ENCODE data around the gene EVX2.

The EVX2 gene

GRCh38 chr2:176085120-176085788, 1.5 kb upstream of the EVX2 start:
- Histone ChIP-seq H4K5ac (ENCODE audit: low read length) (no peak overlapping the region), H3K9ac (ENCODE audit: low read length) (peak overlapping the region; percentile 22), H3K18ac (ENCODE audit: low read length) (no peak overlapping the region), H3K27me3 (ENCODE audit: insufficient read depth, low read length, poor library complexity) (peaks cover 91% of the 10 kb centered on the region), H3K27ac (ENCODE audit: low read depth, low read length) (no peak overlapping the region), H3K79me1 (ENCODE audit: low read length) (no peaks in the 10 kb centered on the region), H3K36me3 (ENCODE audit: control insufficient read depth, insufficient read depth, low read length) (no peaks in the 10 kb centered on the region), H2AK5ac (ENCODE audit: low read length) (no peak overlapping the region), H3K4me1 (ENCODE audit: control insufficient read depth, low read depth, low read length) (peaks cover 3% of the 10 kb centered on the region), H3K79me2 (ENCODE audit: control insufficient read depth, insufficient read depth, low read length) (no peaks in the 10 kb centered on the region), H2BK120ac (ENCODE audit: low read depth, low read length) (no peak overlapping the region), H2BK5ac (ENCODE audit: low read length) (no peak overlapping the region), H2BK15ac (replicated peaks; ENCODE audit: low read depth) (no peak overlapping the region), H3K4ac (ENCODE audit: low read depth, low read length) (no peak overlapping the region), H3K23ac (ENCODE audit: low read length) (no peak overlapping the region), H3K4me2 (ENCODE audit: low read length) (peak overlapping the region; percentile 30), H3K4me3 (ENCODE audit: low read length) (no peak overlapping the region), H4K8ac (ENCODE audit: low read depth, low read length) (no peak overlapping the region), H3K56ac (ENCODE audit: low read length) (peak overlapping the region; percentile 60)
- DNase-seq, result no peak
- WGBS (ENCODE audit: extremely low coverage, insufficient coverage, low lambda C conversion rate), result no CpG with 5 or more reads among the region's 40 CpGs

- peak overlapping the region; percentile 60 for H3K56ac ChIP-seq (ENCODE audit: low read length)
- no peak overlapping the region for H3K27ac ChIP-seq (ENCODE audit: low read depth, low read length)
- no peak overlapping the region for H3K4me2 ChIP-seq (ENCODE audit: low read length)
- H3K27me3 ChIP-seq (ENCODE audit: insufficient read depth, low read length, poor library complexity), result peaks cover 87% of the 10 kb centered on the region
- no peak overlapping the region for H2BK5ac ChIP-seq (ENCODE audit: low read length)
- no peak for DNase-seq
- no CpG with 5 or more reads among the region's 26 CpGs for WGBS (ENCODE audit: extremely low coverage, insufficient coverage, low lambda C conversion rate)
- no peaks in the 10 kb centered on the region for H3K79me2 ChIP-seq (ENCODE audit: control insufficient read depth, insufficient read depth, low read length)
- no peaks in the 10 kb centered on the region for H3K79me1 ChIP-seq (ENCODE audit: low read length)
- no peak overlapping the region for H4K8ac ChIP-seq (ENCODE audit: low read depth, low read length)
- no peak overlapping the region for H2AK5ac ChIP-seq (ENCODE audit: low read length)
- no peak overlapping the region for H3K9ac ChIP-seq (ENCODE audit: low read length)
- no peaks in the 10 kb centered on the region for H3K36me3 ChIP-seq (ENCODE audit: control insufficient read depth, insufficient read depth, low read length)
- H3K4me1 ChIP-seq (ENCODE audit: control insufficient read depth, low read depth, low read length), result peaks cover 3% of the 10 kb centered on the region
- H2BK120ac ChIP-seq (ENCODE audit: low read depth, low read length), result no peak overlapping the region
- no peak overlapping the region for H4K5ac ChIP-seq (ENCODE audit: low read length)
- no peak overlapping the region for H3K4ac ChIP-seq (ENCODE audit: low read depth, low read length)
- no peak overlapping the region for H3K23ac ChIP-seq (ENCODE audit: low read length)
- H3K18ac ChIP-seq (ENCODE audit: low read length), result no peak overlapping the region
- no peak overlapping the region for H2BK15ac ChIP-seq (replicated peaks; ENCODE audit: low read depth)
- H3K4me3 ChIP-seq (ENCODE audit: low read length), result no peak overlapping the region
These were observed 903 bp upstream of the EVX2 start for GRCh38 chr2:176084611-176085119.

GRCh38 chr2:176082824-176083751, 674 bp downstream of the EVX2 start:
- no peak overlapping the region for H2BK5ac ChIP-seq (ENCODE audit: low read length)
- H3K18ac ChIP-seq (ENCODE audit: low read length), result no peak overlapping the region
- peak; percentile 67 for DNase-seq
- peak overlapping the region; percentile 13 for H3K4me2 ChIP-seq (ENCODE audit: low read length)
- no peak overlapping the region for H3K9ac ChIP-seq (ENCODE audit: low read length)
- no CpG with 5 or more reads among the region's 66 CpGs for WGBS (ENCODE audit: extremely low coverage, insufficient coverage, low lambda C conversion rate)
- no peak overlapping the region for H3K27ac ChIP-seq (ENCODE audit: low read depth, low read length)
- H3K56ac ChIP-seq (ENCODE audit: low read length), result peak overlapping the region; percentile 63
- H2AK5ac ChIP-seq (ENCODE audit: low read length), result no peak overlapping the region
- no peak overlapping the region for H3K4me3 ChIP-seq (ENCODE audit: low read length)
- no peaks in the 10 kb centered on the region for H3K79me1 ChIP-seq (ENCODE audit: low read length)
- H3K79me2 ChIP-seq (ENCODE audit: control insufficient read depth, insufficient read depth, low read length), result no peaks in the 10 kb centered on the region
- H3K36me3 ChIP-seq (ENCODE audit: control insufficient read depth, insufficient read depth, low read length), result no peaks in the 10 kb centered on the region
- no peak overlapping the region for H2BK120ac ChIP-seq (ENCODE audit: low read depth, low read length)
- no peak overlapping the region for H2BK15ac ChIP-seq (replicated peaks; ENCODE audit: low read depth)
- peaks cover 5% of the 10 kb centered on the region for H3K4me1 ChIP-seq (ENCODE audit: control insufficient read depth, low read depth, low read length)
- no peak overlapping the region for H4K8ac ChIP-seq (ENCODE audit: low read depth, low read length)
- no peak overlapping the region for H3K4ac ChIP-seq (ENCODE audit: low read depth, low read length)
- H3K27me3 ChIP-seq (ENCODE audit: insufficient read depth, low read length, poor library complexity), result peaks cover 91% of the 10 kb centered on the region
- no peak overlapping the region for H3K23ac ChIP-seq (ENCODE audit: low read length)
- H4K5ac ChIP-seq (ENCODE audit: low read length), result no peak overlapping the region

- H3K4me1 ChIP-seq (ENCODE audit: control insufficient read depth, low read depth, low read length), result peaks cover 5% of the 10 kb centered on the region
- no peaks in the 10 kb centered on the region for H3K79me1 ChIP-seq (ENCODE audit: low read length)
- no peak overlapping the region for H3K56ac ChIP-seq (ENCODE audit: low read length)
- H3K79me2 ChIP-seq (ENCODE audit: control insufficient read depth, insufficient read depth, low read length), result no peaks in the 10 kb centered on the region
- no peak overlapping the region for H3K4me3 ChIP-seq (ENCODE audit: low read length)
- no peak overlapping the region for H2AK5ac ChIP-seq (ENCODE audit: low read length)
- H3K36me3 ChIP-seq (ENCODE audit: control insufficient read depth, insufficient read depth, low read length), result no peaks in the 10 kb centered on the region
- no peak overlapping the region for H3K4ac ChIP-seq (ENCODE audit: low read depth, low read length)
- no peak overlapping the region for H3K27ac ChIP-seq (ENCODE audit: low read depth, low read length)
- peaks cover 86% of the 10 kb centered on the region for H3K27me3 ChIP-seq (ENCODE audit: insufficient read depth, low read length, poor library complexity)
- H4K8ac ChIP-seq (ENCODE audit: low read depth, low read length), result no peak overlapping the region
- no peak overlapping the region for H2BK120ac ChIP-seq (ENCODE audit: low read depth, low read length)
- H2BK5ac ChIP-seq (ENCODE audit: low read length), result no peak overlapping the region
- H3K4me2 ChIP-seq (ENCODE audit: low read length), result peak overlapping the region; percentile 23
- peak overlapping the region; percentile 34 for H3K23ac ChIP-seq (ENCODE audit: low read length)
- no peak overlapping the region for H3K9ac ChIP-seq (ENCODE audit: low read length)
- H3K18ac ChIP-seq (ENCODE audit: low read length), result no peak overlapping the region
- H2BK15ac ChIP-seq (replicated peaks; ENCODE audit: low read depth), result no peak overlapping the region
- no peak for DNase-seq
- no CpG with 5 or more reads among the region's 10 CpGs for WGBS (ENCODE audit: extremely low coverage, insufficient coverage, low lambda C conversion rate)
- no peak overlapping the region for H4K5ac ChIP-seq (ENCODE audit: low read length)
These were observed 1.3 kb downstream of the EVX2 start for GRCh38 chr2:176082525-176082823.

- no peak overlapping the region for H3K4me3 ChIP-seq (ENCODE audit: low read length)
- H2BK5ac ChIP-seq (ENCODE audit: low read length), result no peak overlapping the region
- no peak overlapping the region for H3K4ac ChIP-seq (ENCODE audit: low read depth, low read length)
- H3K9ac ChIP-seq (ENCODE audit: low read length), result no peak overlapping the region
- no peak overlapping the region for H3K27ac ChIP-seq (ENCODE audit: low read depth, low read length)
- peak; percentile 73 for DNase-seq
- H3K4me2 ChIP-seq (ENCODE audit: low read length), result peak overlapping the region; percentile 23
- H3K27me3 ChIP-seq (ENCODE audit: insufficient read depth, low read length, poor library complexity), result peaks cover 82% of the 10 kb centered on the region
- H3K18ac ChIP-seq (ENCODE audit: low read length), result no peak overlapping the region
- no peaks in the 10 kb centered on the region for H3K36me3 ChIP-seq (ENCODE audit: control insufficient read depth, insufficient read depth, low read length)
- H3K79me1 ChIP-seq (ENCODE audit: low read length), result no peaks in the 10 kb centered on the region
- peak overlapping the region; percentile 34 for H3K23ac ChIP-seq (ENCODE audit: low read length)
- no peak overlapping the region for H4K8ac ChIP-seq (ENCODE audit: low read depth, low read length)
- no peak overlapping the region for H2BK15ac ChIP-seq (replicated peaks; ENCODE audit: low read depth)
- H3K79me2 ChIP-seq (ENCODE audit: control insufficient read depth, insufficient read depth, low read length), result no peaks in the 10 kb centered on the region
- H2BK120ac ChIP-seq (ENCODE audit: low read depth, low read length), result no peak overlapping the region
- no CpG with 5 or more reads among the region's 62 CpGs for WGBS (ENCODE audit: extremely low coverage, insufficient coverage, low lambda C conversion rate)
- H3K4me1 ChIP-seq (ENCODE audit: control insufficient read depth, low read depth, low read length), result peaks cover 5% of the 10 kb centered on the region
- no peak overlapping the region for H2AK5ac ChIP-seq (ENCODE audit: low read length)
- H4K5ac ChIP-seq (ENCODE audit: low read length), result no peak overlapping the region
- peak overlapping the region; percentile 51 for H3K56ac ChIP-seq (ENCODE audit: low read length)
These were observed 1.8 kb downstream of the EVX2 start for GRCh38 chr2:176081837-176082524.

Measured in mesendoderm (in vitro differentiated cells).